DOHH2 (cell line): ENCODE data around the gene FBRSL1.

Experiments used
- H3F3A ChIP-seq: fragments of 200-600 bp; sonication (generic), shearing (Covaris generic); 2 replicates; pipeline ENCODE4 v1.6.0; 2016; ENCODE audit warnings: antibody characterized with exemption, mild to moderate bottlenecking; ENCODE audit not compliant: control insufficient read depth, insufficient read depth
- H3K27ac ChIP-seq: fragments of 200-600 bp; sonication (generic); 2 replicates; pipeline ENCODE4 v1.5.1; 2014; ENCODE audit warnings: low read depth, mild to moderate bottlenecking, low read length, moderate library complexity
- H3K27me3 ChIP-seq: fragments of 200-600 bp; sonication (generic); 2 replicates; pipeline ENCODE4 v1.6.1; 2014; ENCODE audit warnings: mild to moderate bottlenecking, low read length, mixed read lengths; ENCODE audit not compliant: control insufficient read depth
- H3K36me3 ChIP-seq: fragments of 200-600 bp; sonication (generic); 2 replicates; pipeline ENCODE4 v1.6.1; 2014; ENCODE audit warnings: mild to moderate bottlenecking, low read length, moderate library complexity, mixed read lengths; ENCODE audit not compliant: control insufficient read depth
- H3K4me1 ChIP-seq: fragments of 200-600 bp; sonication (generic); 2 replicates; pipeline ENCODE4 v1.6.1; 2014; ENCODE audit warnings: mild to moderate bottlenecking, low read length, mixed read lengths; ENCODE audit not compliant: control insufficient read depth
- H3K4me2 ChIP-seq: fragments of 200-600 bp; sonication (generic); 2 replicates; pipeline ENCODE4 v1.6.0; 2014; ENCODE audit warnings: mild to moderate bottlenecking, low read length, moderate library complexity
- H3K4me3 ChIP-seq: fragments of 200-600 bp; sonication (generic); 2 replicates; pipeline ENCODE4 v1.5.1; 2014; ENCODE audit warnings: mild to moderate bottlenecking, low read length, mixed read lengths
- H3K79me2 ChIP-seq: fragments of 200-600 bp; sonication (generic); 2 replicates; pipeline ENCODE4 v1.6.1; 2014; ENCODE audit warnings: mild to moderate bottlenecking, low read length, mixed read lengths; ENCODE audit not compliant: control insufficient read depth
- H3K9me2 ChIP-seq: fragments of 200-600 bp; sonication (generic); replicated peaks from 2 replicates; pipeline ENCODE4 v1.6.1; 2014; ENCODE audit warnings: mild to moderate bottlenecking, low read length, mixed read lengths; ENCODE audit not compliant: control insufficient read depth
- H3K9me3 ChIP-seq: fragments of 200-600 bp; sonication (generic); 2 replicates; pipeline ENCODE4 v1.6.1; 2014; ENCODE audit warnings: antibody characterized with exemption, low read length, mixed read lengths; ENCODE audit not compliant: control insufficient read depth, insufficient read depth
- H4K20me1 ChIP-seq: fragments of 200-600 bp; sonication (generic); 2 replicates; pipeline ENCODE4 v1.6.0; 2014; ENCODE audit warnings: low read depth, mild to moderate bottlenecking, antibody characterized with exemption, low read length, moderate library complexity; ENCODE audit not compliant: control insufficient read depth, insufficient read depth
- EZH2phosphoT487 ChIP-seq: fragments of 200-600 bp; sonication (generic); IDR thresholded peaks from 2 replicates; pipeline ENCODE4 v1.6.1; 2017; ENCODE audit warnings: borderline replicate concordance, mild to moderate bottlenecking, antibody characterized with exemption, low read length, moderate library complexity, mixed read lengths
- TF ChIP-seq, protein P1 (sequence below): fragments of 200-600 bp; sonication (generic); IDR thresholded peaks from one replicate; pipeline ENCODE4 v1.5.1; 2014; ENCODE audit warnings: antibody characterized with exemption, mild to moderate bottlenecking, low read depth, low read length; ENCODE audit not compliant: poor library complexity, severe bottlenecking

The FBRSL1 gene

DNA sequence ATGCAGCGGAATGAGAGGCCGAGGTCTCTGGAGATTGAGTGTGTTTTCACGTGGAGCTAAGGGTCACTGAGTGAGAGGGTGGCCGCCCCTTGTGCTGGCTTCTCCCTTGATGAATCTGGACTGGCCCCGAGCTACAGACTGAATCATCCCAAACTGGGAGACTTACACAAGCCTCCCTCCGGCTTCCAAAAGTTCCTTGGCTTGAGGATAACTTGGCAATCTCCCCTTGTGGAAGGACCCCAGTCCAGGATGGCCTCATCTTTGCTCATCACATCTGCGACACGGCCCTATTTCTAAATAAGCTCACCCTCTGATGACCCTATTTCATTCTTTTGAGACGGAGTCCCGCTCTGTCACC is 41.5 kb upstream of the FBRSL1 start:
- no peaks in the 10 kb centered on the region for H3K36me3 ChIP-seq
- H3K27ac ChIP-seq, result peak overlapping the region; percentile 42
- H3K79me2 ChIP-seq, result no peaks in the 10 kb centered on the region
- peaks cover 61% of the 10 kb centered on the region for H3K4me1 ChIP-seq
- H3K9me2 ChIP-seq, result no peaks in the 10 kb centered on the region
- H3K27me3 ChIP-seq, result peaks cover 3% of the 10 kb centered on the region; the same call in 1 of the 2 replicates
- TF ChIP-seq, protein P1, sequence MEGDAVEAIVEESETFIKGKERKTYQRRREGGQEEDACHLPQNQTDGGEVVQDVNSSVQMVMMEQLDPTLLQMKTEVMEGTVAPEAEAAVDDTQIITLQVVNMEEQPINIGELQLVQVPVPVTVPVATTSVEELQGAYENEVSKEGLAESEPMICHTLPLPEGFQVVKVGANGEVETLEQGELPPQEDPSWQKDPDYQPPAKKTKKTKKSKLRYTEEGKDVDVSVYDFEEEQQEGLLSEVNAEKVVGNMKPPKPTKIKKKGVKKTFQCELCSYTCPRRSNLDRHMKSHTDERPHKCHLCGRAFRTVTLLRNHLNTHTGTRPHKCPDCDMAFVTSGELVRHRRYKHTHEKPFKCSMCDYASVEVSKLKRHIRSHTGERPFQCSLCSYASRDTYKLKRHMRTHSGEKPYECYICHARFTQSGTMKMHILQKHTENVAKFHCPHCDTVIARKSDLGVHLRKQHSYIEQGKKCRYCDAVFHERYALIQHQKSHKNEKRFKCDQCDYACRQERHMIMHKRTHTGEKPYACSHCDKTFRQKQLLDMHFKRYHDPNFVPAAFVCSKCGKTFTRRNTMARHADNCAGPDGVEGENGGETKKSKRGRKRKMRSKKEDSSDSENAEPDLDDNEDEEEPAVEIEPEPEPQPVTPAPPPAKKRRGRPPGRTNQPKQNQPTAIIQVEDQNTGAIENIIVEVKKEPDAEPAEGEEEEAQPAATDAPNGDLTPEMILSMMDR, result no peak
- no peak for TF ChIP-seq EZH2phosphoT487
- H4K20me1 ChIP-seq, result no peaks in the 10 kb centered on the region
- peaks cover 3% of the 10 kb centered on the region; the same call in 1 of the 2 replicates for H3F3A ChIP-seq
- H3K4me2 ChIP-seq, result peak overlapping the region; percentile 29; the same call in 1 of the 2 replicates
- no peaks in the 10 kb centered on the region for H3K9me3 ChIP-seq
- no peak overlapping the region for H3K4me3 ChIP-seq

DNA sequence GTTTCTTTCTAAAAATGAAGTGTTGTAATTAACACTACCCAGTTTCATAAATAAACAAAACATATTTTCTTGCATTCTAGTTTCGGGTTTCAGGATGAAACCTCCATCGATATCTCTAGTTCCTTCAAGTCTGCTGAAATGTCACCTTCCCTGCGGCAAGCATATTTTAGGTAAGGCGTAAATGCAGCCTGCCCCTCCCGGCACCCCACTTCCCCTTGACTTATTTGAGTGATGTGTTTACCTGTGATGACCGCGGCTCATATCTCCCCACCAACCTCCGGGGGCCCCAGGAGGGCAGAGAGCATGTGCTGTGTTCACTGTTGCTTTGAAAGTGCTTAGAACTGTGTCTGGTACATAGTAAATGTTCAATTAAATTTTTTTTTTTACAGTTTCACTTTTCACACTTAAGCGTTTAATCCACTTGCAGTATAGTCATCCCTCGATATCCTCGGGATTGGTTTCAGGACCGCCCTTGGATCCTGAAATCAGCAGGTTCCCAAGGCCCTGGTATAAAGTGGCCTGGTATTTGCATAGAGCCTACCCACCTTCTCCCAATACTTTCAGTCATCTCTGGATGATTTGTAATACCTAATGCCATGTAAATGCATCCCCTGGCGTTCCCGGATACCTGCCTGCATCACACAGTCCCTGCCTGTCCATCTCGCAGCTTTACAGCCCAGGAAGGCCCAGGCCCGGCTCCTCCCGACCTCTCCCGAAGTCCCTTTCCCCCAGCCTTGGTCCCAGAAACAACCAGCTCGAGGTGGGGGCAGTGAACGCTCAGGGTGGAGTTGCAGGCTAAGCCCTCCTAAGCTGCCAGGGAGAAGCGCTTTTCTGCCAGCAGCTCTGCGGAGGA is 40.2 kb upstream of the FBRSL1 start:
- H3K4me3 ChIP-seq, result no peak overlapping the region
- no peaks in the 10 kb centered on the region for H3K79me2 ChIP-seq
- no peaks in the 10 kb centered on the region for H3K9me3 ChIP-seq
- peaks cover 52% of the 10 kb centered on the region for H3K4me1 ChIP-seq
- H3K27ac ChIP-seq, result peak overlapping the region; percentile 22; the same call in 1 of the 2 replicates
- peaks cover 3% of the 10 kb centered on the region; the same call in 1 of the 2 replicates for H3K27me3 ChIP-seq
- H4K20me1 ChIP-seq, result no peaks in the 10 kb centered on the region
- H3K9me2 ChIP-seq, result no peaks in the 10 kb centered on the region
- peak overlapping the region; percentile 5 for H3K4me2 ChIP-seq
- peaks cover 3% of the 10 kb centered on the region; the same call in 1 of the 2 replicates for H3F3A ChIP-seq
- TF ChIP-seq, protein P1, result no peak
- TF ChIP-seq EZH2phosphoT487, result no peak
- no peaks in the 10 kb centered on the region for H3K36me3 ChIP-seq

DNA sequence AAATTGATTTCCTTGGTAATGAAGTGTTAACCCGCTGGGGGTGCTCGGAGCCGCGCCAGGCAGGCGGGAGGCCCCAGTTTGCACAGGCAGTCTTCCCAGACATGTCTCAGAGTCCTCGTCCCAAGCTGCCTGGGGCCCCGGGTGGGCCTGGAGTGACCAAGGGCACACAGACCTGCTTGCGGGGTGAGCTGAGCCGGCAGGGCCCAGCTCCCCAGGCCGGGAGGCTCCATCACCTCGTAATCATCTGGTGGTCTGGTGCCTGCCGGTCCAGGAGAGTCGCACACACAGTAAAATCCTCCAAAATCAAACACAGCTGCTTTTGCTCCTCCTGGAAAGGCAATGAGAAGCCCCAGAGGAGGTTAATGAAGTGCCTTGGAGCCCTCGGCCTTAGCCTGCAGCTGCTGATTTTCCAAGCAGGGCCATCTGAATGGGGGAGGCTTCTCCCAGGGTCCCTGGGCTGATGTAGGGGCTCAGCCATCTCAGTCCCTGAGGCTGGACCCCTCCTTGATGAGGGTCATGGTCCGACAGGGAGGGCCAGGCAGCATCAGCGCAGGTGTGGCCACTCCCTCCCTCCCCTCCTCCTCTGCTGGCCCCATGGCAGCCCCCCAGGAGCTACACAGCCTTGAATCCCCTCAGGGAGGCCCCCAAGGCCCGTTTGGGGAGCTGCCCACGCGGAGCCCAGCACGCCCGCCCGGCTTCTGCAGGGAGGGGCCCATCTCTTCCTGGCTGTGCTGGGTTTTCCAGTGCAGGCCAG is 39.4 kb upstream of the FBRSL1 start:
- no peaks in the 10 kb centered on the region for H3K79me2 ChIP-seq
- H4K20me1 ChIP-seq, result no peaks in the 10 kb centered on the region
- H3F3A ChIP-seq, result peaks cover 3% of the 10 kb centered on the region; the same call in 1 of the 2 replicates
- H3K4me2 ChIP-seq, result peak overlapping the region; percentile 5; the same call in 1 of the 2 replicates
- no peak overlapping the region for H3K4me3 ChIP-seq
- H3K9me2 ChIP-seq, result no peaks in the 10 kb centered on the region
- H3K27ac ChIP-seq, result no peak overlapping the region
- no peaks in the 10 kb centered on the region for H3K36me3 ChIP-seq
- peaks cover 5% of the 10 kb centered on the region; the same call in 1 of the 2 replicates for H3K9me3 ChIP-seq
- peaks cover 3% of the 10 kb centered on the region; the same call in 1 of the 2 replicates for H3K27me3 ChIP-seq
- TF ChIP-seq, protein P1, result no peak
- peaks cover 44% of the 10 kb centered on the region for H3K4me1 ChIP-seq
